A673 (cell line): ENCODE results near the gene CERKL.

Experiments
- CTCF ChIP-seq: fragments of 300-800, 200-600 bp; sonication (generic); conservative IDR thresholded peaks from 2 replicates; pipeline ENCODE4 v1.5.1; 2017; ENCODE audit warnings: low read depth, mild to moderate bottlenecking, antibody characterized with exemption, low read length, moderate library complexity, mixed read lengths
- EZH2 ChIP-seq: fragments of 200-600 bp; sonication (generic); IDR thresholded peaks from 2 replicates; pipeline ENCODE4 v1.6.1; 2017; ENCODE audit warnings: borderline replicate concordance, low read depth, mild to moderate bottlenecking, mixed read lengths, antibody characterized with exemption, low read length; ENCODE audit not compliant: poor library complexity, severe bottlenecking

- TF ChIP-seq CTCF (no peak), EZH2 (no peak)
Observed at GRCh38 chr2:181690860-181691259, 34.0 kb upstream of the CERKL start.
